Smooth muscle cell (in vitro differentiated cells): ENCODE data around the gene UBAC2. TPM values are rescaled to one million over a fixed set of nuclear protein-coding genes. Genes with fewer than 3 reads are reported as not detected.

ENCODE experiments used
- DNase-seq: peaks from one replicate; lab custom pipeline; 2025; ENCODE audit not compliant: unreplicated experiment; lab: John Stamatoyannopoulos, UW
- H2AFZ ChIP-seq: fragments of 200-600 bp; sonication (generic); 2 replicates; pipeline ENCODE4 v1.6.0; 2016; ENCODE audit warnings: antibody characterized with exemption, low read depth, mild to moderate bottlenecking
- H3F3A ChIP-seq: fragments of 200-600 bp; sonication (generic); 2 replicates; pipeline ENCODE4 v1.6.0; 2017; ENCODE audit warnings: antibody characterized with exemption, low read depth
- H3K27ac ChIP-seq: fragments of 200-600 bp; sonication (generic); 2 replicates; pipeline ENCODE4 v1.5.1; 2016; ENCODE audit warnings: low read depth, mild to moderate bottlenecking
- H3K27me3 ChIP-seq: fragments of 200-600 bp; sonication (generic); 2 replicates; pipeline ENCODE4 v1.6.1; 2016; ENCODE audit warnings: low read depth, mild to moderate bottlenecking
- H3K36me3 ChIP-seq: fragments of 200-600 bp; sonication (generic); 2 replicates; pipeline ENCODE4 v1.5.1; 2016; ENCODE audit warnings: low read depth
- H3K4me1 ChIP-seq: fragments of 200-600 bp; sonication (generic); 2 replicates; pipeline ENCODE4 v1.5.1; 2016; ENCODE audit warnings: low read depth
- H3K4me2 ChIP-seq: fragments of 200-600 bp; sonication (generic); 2 replicates; pipeline ENCODE4 v1.6.0; 2016; ENCODE audit warnings: mild to moderate bottlenecking
- H3K4me3 ChIP-seq: fragments of 200-600 bp; sonication (generic); 2 replicates; pipeline ENCODE4 v1.5.1; 2016; ENCODE audit warnings: mild to moderate bottlenecking
- H3K79me2 ChIP-seq: fragments of 200-600 bp; sonication (generic); 2 replicates; pipeline ENCODE4 v1.6.0; 2016; ENCODE audit warnings: low read depth, mild to moderate bottlenecking
- H3K9ac ChIP-seq: fragments of 200-600 bp; sonication (generic); 2 replicates; pipeline ENCODE4 v1.6.0; 2016; ENCODE audit warnings: low read depth
- H3K9me3 ChIP-seq: fragments of 200-600 bp; sonication (generic); replicated peaks from 2 replicates; pipeline ENCODE4 v1.5.1; 2016; ENCODE audit warnings: low read depth
- H4K20me1 ChIP-seq: fragments of 200-600 bp; sonication (generic); 2 replicates; pipeline ENCODE4 v1.6.0; 2016; ENCODE audit warnings: low read depth
- WGBS: methylation state at CpG from one replicate; pipeline ENCODE4 v1.1.7; 2016; ENCODE audit warnings: low lambda C conversion rate; 5-methylcytosine and 5-hydroxymethylcytosine counted together
- polyA plus RNA-seq: library from polyadenylated mRNA; unstranded; fragments of >200 nt; fragmentation: Nextera tagmentation; extraction: Ambion mirVana; gene quantifications from 2 replicates; pipeline ENCODE4 v1.2.1, GENCODE V29; 2016
- total RNA-seq: library from RNA; depleted of rRNA; stranded (reverse); fragments of >200 nt; gene quantifications from 2 replicates; pipeline ENCODE4 v1.2.3, GENCODE V29; 2014
- TF ChIP-seq, protein P1 (sequence below): fragments of 200-600 bp; sonication (generic); IDR thresholded peaks from 2 replicates; pipeline ENCODE4 v1.5.1; 2017; ENCODE audit warnings: borderline replicate concordance, mild to moderate bottlenecking, antibody characterized with exemption; ENCODE audit not compliant: insufficient read depth, poor library complexity, severe bottlenecking

Gene UBAC2
- total and polyA plus RNA-seq, 2 experiments from 2014 or later, result 58.4 to 74.0 TPM

DNA sequence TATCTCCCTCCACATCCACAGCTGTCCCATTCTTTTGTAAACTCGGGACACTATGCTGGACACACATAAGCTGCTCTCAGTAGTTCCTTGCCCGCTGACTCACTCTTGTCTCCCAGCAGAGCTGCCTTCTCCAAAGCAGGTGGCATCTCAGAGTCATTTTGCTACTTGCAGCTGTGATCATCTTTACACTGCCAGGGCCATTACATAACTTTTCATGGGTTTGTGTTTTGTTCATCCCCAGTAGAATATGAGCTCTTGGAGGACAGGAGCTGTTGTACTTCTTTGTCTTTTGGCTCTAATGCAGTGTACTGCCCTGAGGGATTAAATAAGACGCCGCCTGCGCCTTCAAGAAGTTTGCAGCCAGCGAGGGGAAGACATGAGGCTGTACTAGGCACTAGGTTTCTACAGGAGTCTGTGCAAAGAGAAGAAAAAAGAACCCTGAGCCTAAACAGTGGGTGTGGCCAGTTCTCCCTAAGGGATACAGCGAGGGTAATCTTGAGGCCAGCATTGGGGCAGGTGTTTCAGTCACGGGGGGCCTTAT lies 147.3 kb downstream of the UBAC2 start:
- TF ChIP-seq, protein P1, sequence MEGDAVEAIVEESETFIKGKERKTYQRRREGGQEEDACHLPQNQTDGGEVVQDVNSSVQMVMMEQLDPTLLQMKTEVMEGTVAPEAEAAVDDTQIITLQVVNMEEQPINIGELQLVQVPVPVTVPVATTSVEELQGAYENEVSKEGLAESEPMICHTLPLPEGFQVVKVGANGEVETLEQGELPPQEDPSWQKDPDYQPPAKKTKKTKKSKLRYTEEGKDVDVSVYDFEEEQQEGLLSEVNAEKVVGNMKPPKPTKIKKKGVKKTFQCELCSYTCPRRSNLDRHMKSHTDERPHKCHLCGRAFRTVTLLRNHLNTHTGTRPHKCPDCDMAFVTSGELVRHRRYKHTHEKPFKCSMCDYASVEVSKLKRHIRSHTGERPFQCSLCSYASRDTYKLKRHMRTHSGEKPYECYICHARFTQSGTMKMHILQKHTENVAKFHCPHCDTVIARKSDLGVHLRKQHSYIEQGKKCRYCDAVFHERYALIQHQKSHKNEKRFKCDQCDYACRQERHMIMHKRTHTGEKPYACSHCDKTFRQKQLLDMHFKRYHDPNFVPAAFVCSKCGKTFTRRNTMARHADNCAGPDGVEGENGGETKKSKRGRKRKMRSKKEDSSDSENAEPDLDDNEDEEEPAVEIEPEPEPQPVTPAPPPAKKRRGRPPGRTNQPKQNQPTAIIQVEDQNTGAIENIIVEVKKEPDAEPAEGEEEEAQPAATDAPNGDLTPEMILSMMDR, result no peak
- H3K27ac ChIP-seq, result no peak overlapping the region
- no peaks in the 10 kb centered on the region for H3K79me2 ChIP-seq
- no peaks in the 10 kb centered on the region for H3F3A ChIP-seq
- H2AFZ ChIP-seq, result no peak overlapping the region
- H3K4me2 ChIP-seq, result no peak overlapping the region
- no peak overlapping the region for H3K4me3 ChIP-seq
- no peaks in the 10 kb centered on the region for H3K36me3 ChIP-seq
- no peaks in the 10 kb centered on the region for H3K27me3 ChIP-seq
- H3K9ac ChIP-seq, result no peak overlapping the region
- H3K4me1 ChIP-seq, result peaks cover under 1% of the 10 kb centered on the region
- no peak for DNase-seq
- WGBS, result 94% methylated on average over 8 of the region's 8 CpGs
- H3K9me3 ChIP-seq, result no peaks in the 10 kb centered on the region
- no peaks in the 10 kb centered on the region for H4K20me1 ChIP-seq

DNA sequence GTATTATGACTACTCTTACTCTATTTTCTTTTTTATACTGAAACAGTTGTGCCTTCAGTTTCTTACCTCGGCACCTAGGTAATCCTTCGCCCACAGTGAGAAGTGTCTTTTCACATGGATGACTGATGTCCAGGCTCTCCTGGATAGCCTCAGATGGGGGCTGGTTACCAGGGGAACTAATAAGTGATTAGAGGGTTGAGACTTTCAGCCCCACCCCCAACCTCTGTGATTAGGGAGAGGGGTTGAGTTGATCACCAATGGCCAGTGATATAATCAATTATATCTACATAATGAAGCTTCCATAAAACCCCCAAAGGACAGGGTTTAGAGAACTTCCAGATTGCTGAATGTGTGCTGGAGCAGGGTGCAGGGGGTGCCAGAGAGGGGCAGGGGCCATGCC lies 149.5 kb downstream of the UBAC2 start:
- DNase-seq, result no peak
- 98% methylated on average over 2 of the region's 2 CpGs for WGBS
- Histone ChIP-seq H3F3A (peaks cover 9% of the 10 kb centered on the region), H3K36me3 (no peaks in the 10 kb centered on the region), H3K4me3 (no peak overlapping the region), H4K20me1 (peaks cover 6% of the 10 kb centered on the region), H3K27me3 (no peaks in the 10 kb centered on the region), H3K9me3 (no peaks in the 10 kb centered on the region), H3K4me1 (peaks cover 5% of the 10 kb centered on the region), H3K79me2 (no peaks in the 10 kb centered on the region), H3K9ac (no peak overlapping the region), H3K27ac (no peak overlapping the region), H3K4me2 (no peak overlapping the region), H2AFZ (no peak overlapping the region)
- TF ChIP-seq, protein P1, result no peak

DNA sequence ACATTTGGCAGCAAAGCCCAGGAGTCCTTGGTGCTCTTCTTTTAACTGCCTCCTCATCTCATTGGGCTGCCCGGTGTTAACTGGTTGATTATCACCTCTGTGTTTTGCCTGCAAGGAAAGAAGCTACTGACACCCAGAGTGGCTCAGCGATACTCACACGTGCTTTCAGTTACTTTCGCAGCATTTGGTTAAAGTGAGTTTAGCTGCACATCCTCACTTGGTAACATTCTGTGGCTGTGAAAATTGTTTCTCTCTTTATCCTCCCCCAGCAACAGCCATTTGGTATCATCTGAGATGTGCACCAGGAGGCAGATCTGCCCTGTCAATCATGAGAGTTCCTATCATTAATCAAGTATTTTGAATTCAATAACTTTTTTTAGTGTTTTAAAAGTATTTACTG lies 151.1 kb downstream of the UBAC2 start:
- DNase-seq, result no peak
- Histone ChIP-seq H3K4me1 (peaks cover 5% of the 10 kb centered on the region), H3K4me2 (no peak overlapping the region), H3K27ac (no peak overlapping the region), H3K4me3 (no peak overlapping the region), H3K27me3 (no peaks in the 10 kb centered on the region), H2AFZ (no peak overlapping the region), H3K9ac (no peak overlapping the region), H3K9me3 (no peaks in the 10 kb centered on the region), H3K36me3 (no peaks in the 10 kb centered on the region), H3F3A (peaks cover 9% of the 10 kb centered on the region), H3K79me2 (no peaks in the 10 kb centered on the region), H4K20me1 (peaks cover 6% of the 10 kb centered on the region)
- 92% methylated on average over 4 of the region's 4 CpGs for WGBS
- TF ChIP-seq, protein P1, result no peak
